C4-2B (cell line): ENCODE measurements around the gene DUOX2.
A peak's percentile ranks its signal among the peaks of the same experiment; 100 is the strongest.

Source experiments
- CTCF ChIP-seq: fragments of 450-650 bp; conservative IDR thresholded peaks from 2 replicates; pipeline ENCODE4 v1.5.1; 2017; ENCODE audit warnings: mild to moderate bottlenecking
- ZFX ChIP-seq: fragments of 450-650 bp; IDR thresholded peaks from 2 replicates; pipeline ENCODE4 v1.6.1; 2017

- peak; percentile 100 for TF ChIP-seq CTCF
- TF ChIP-seq ZFX = no peak
Observed at GRCh38 chr15:45118131-45118588, 4.2 kb upstream of the DUOX2 start.
